Mesenchymal stem cell (in vitro differentiated cells and primary cell): Measurements from ENCODE around the gene RNF130.

Experiments used
- DNase-seq: peaks from one replicate; pipeline ENCODE4 v3.0.0-alpha.2; 2013
- H2AFZ ChIP-seq: one replicate; pipeline ENCODE4 v1.6.1; 2013; ENCODE audit warnings: low read depth, mild to moderate bottlenecking, control low read depth, inconsistent platforms, low read length, moderate library complexity
- H2AK5ac ChIP-seq: 2 replicates; pipeline ENCODE4 v1.6.1; 2013; ENCODE audit warnings: low read length, moderate library complexity, mild to moderate bottlenecking, inconsistent platforms; ENCODE audit not compliant: severe bottlenecking
- H2BK120ac ChIP-seq: one replicate; pipeline ENCODE4 v1.6.1; 2013; ENCODE audit warnings: low read depth, mild to moderate bottlenecking, inconsistent platforms, low read length, moderate library complexity
- H2BK12ac ChIP-seq, 2 experiments: one replicate each; pipeline ENCODE4 v1.6.1; 2013; ENCODE audit warnings: inconsistent platforms in 2 of 2, low read length in 2 of 2, mild to moderate bottlenecking in 2 of 2, moderate library complexity in 2 of 2, control low read depth in 1 of 2
- H2BK15ac ChIP-seq: one replicate; pipeline ENCODE4 v1.6.1; 2013; ENCODE audit warnings: mild to moderate bottlenecking, low read depth, inconsistent platforms; ENCODE audit not compliant: poor library complexity, severe bottlenecking
- H2BK5ac ChIP-seq: 2 replicates; pipeline ENCODE4 v1.6.1; 2013; ENCODE audit warnings: low read depth, mild to moderate bottlenecking, low read length, control low read depth, inconsistent platforms; ENCODE audit not compliant: poor library complexity, severe bottlenecking
- H3K14ac ChIP-seq, 2 experiments: one replicate each; pipeline ENCODE4 v1.6.1; 2013; ENCODE audit warnings: inconsistent platforms in 2 of 2, low read length in 2 of 2, control low read depth in 1 of 2, mild to moderate bottlenecking in 1 of 2, moderate library complexity in 1 of 2
- H3K18ac ChIP-seq, 2 experiments: one replicate each; pipeline ENCODE4 v1.6.1; 2013; ENCODE audit warnings: inconsistent platforms in 2 of 2, low read length in 2 of 2, control low read depth in 1 of 2, low read depth in 1 of 2, mild to moderate bottlenecking in 1 of 2
- H3K23ac ChIP-seq, 2 experiments: one replicate each; pipeline ENCODE4 v1.6.1; 2013; ENCODE audit warnings: inconsistent platforms in 2 of 2, low read length in 2 of 2, mild to moderate bottlenecking in 2 of 2, moderate library complexity in 2 of 2, control low read depth in 1 of 2
- H3K27ac ChIP-seq: 2 replicates; pipeline ENCODE4 v1.5.1; 2013; ENCODE audit warnings: mild to moderate bottlenecking, moderate library complexity, low read length, control low read depth, inconsistent platforms; ENCODE audit not compliant: poor library complexity, severe bottlenecking
- H3K27me3 ChIP-seq, 2 experiments: 2 replicates each; pipeline versions ENCODE4 v1.6.1 to v1.7.0; 2013; ENCODE audit warnings: low read length in 2 of 2, mild to moderate bottlenecking in 2 of 2, moderate library complexity in 2 of 2, control low read depth in 1 of 2, inconsistent platforms in 1 of 2; ENCODE audit not compliant: control insufficient read depth in 1 of 2, insufficient read depth in 1 of 2
- H3K36me3 ChIP-seq, 2 experiments: 2 replicates each; pipeline versions ENCODE4 v1.6.1 to v1.7.0; 2013; ENCODE audit warnings: low read length in 2 of 2, control low read depth in 1 of 2, inconsistent platforms in 1 of 2, low read depth in 1 of 2, mild to moderate bottlenecking in 1 of 2; ENCODE audit not compliant: insufficient read depth in 2 of 2, control insufficient read depth in 1 of 2
- H3K4ac ChIP-seq, 2 experiments: one replicate each; pipeline ENCODE4 v1.6.1; 2013; ENCODE audit warnings: inconsistent platforms in 2 of 2, low read length in 2 of 2, mild to moderate bottlenecking in 2 of 2, moderate library complexity in 2 of 2, control low read depth in 1 of 2, low read depth in 1 of 2
- H3K4me1 ChIP-seq: 2 replicates; pipeline ENCODE4 v1.6.1; 2013; ENCODE audit warnings: low read depth, low read length, control low read depth; ENCODE audit not compliant: control insufficient read depth, insufficient read depth
- H3K4me2 ChIP-seq: 2 replicates; pipeline ENCODE4 v1.6.1; 2013; ENCODE audit warnings: low read length, mild to moderate bottlenecking, inconsistent platforms; ENCODE audit not compliant: poor library complexity, severe bottlenecking
- H3K4me3 ChIP-seq, 2 experiments: 2 replicates each; pipeline versions ENCODE4 v1.5.1 to v1.7.0; 2013; ENCODE audit warnings: low read length in 2 of 2, mild to moderate bottlenecking in 2 of 2, control low read depth in 1 of 2, low read depth in 1 of 2; ENCODE audit not compliant: insufficient read depth in 1 of 2
- H3K79me1 ChIP-seq: replicated peaks from 2 replicates; pipeline ENCODE4 v1.6.1; 2013; ENCODE audit warnings: mild to moderate bottlenecking, control low read depth, low read length, inconsistent platforms; ENCODE audit not compliant: poor library complexity, severe bottlenecking
- H3K9ac ChIP-seq: 2 replicates; pipeline ENCODE4 v1.7.0; 2013; ENCODE audit warnings: mild to moderate bottlenecking, low read length, moderate library complexity
- H3K9me3 ChIP-seq: 2 replicates; pipeline ENCODE4 v1.7.0; 2013; ENCODE audit warnings: mild to moderate bottlenecking, low read length; ENCODE audit not compliant: control insufficient read depth
- H4K8ac ChIP-seq: one replicate; pipeline ENCODE4 v1.6.1; 2013; ENCODE audit warnings: inconsistent platforms, mild to moderate bottlenecking, low read length, moderate library complexity
- H4K91ac ChIP-seq: one replicate; pipeline ENCODE4 v1.6.1; 2013; ENCODE audit warnings: mild to moderate bottlenecking, low read length, inconsistent platforms
- WGBS: methylation state at CpG from one replicate; pipeline ENCODE4 v1.1.7; 2013; ENCODE audit warnings: mixed read lengths; 5-methylcytosine and 5-hydroxymethylcytosine counted together

The RNF130 gene

GRCh38 chr5:180088561-180088960 is 17.0 kb upstream of the RNF130 start:
- Histone ChIP-seq H3K36me3 (no peaks in the 10 kb centered on the region), H3K14ac (no peak overlapping the region), H3K27me3 (peaks cover 0 to 17% of the 10 kb centered on the region in 2 experiments), H2AFZ (no peak overlapping the region), H3K79me1 (no peaks in the 10 kb centered on the region), H3K27ac (no peak overlapping the region), H3K4me2 (no peak overlapping the region), H3K4me1 (peaks cover 4% of the 10 kb centered on the region), H2AK5ac (no peak overlapping the region), H2BK120ac (no peak overlapping the region), H3K23ac (no peak overlapping the region), H3K9me3 (no peaks in the 10 kb centered on the region), H3K9ac (no peak overlapping the region), H3K4me3 (no peak overlapping the region), H3K4ac (no peak overlapping the region), H2BK15ac (no peak overlapping the region), H3K18ac (no peak overlapping the region), H2BK12ac (no peak overlapping the region), H4K91ac (no peak overlapping the region), H4K8ac (no peak overlapping the region), H2BK5ac (no peak overlapping the region)
- WGBS: 96% methylated on average over 7 of the region's 8 CpGs
- no peak for DNase-seq

GRCh38 chr5:180086816-180087399 is 15.3 kb upstream of the RNF130 start:
- peaks cover 0 to 29% of the 10 kb centered on the region in 2 experiments for H3K27me3 ChIP-seq
- H3K4me3 ChIP-seq: no peak overlapping the region
- no peak overlapping the region for H2AK5ac ChIP-seq
- H3K23ac ChIP-seq: no peak overlapping the region
- DNase-seq: no peak
- H3K9me3 ChIP-seq: no peaks in the 10 kb centered on the region
- no peak overlapping the region for H3K27ac ChIP-seq
- H3K36me3 ChIP-seq: no peaks in the 10 kb centered on the region
- no peaks in the 10 kb centered on the region for H3K79me1 ChIP-seq
- H2BK120ac ChIP-seq: no peak overlapping the region
- no peak overlapping the region for H3K4ac ChIP-seq
- H2BK5ac ChIP-seq: no peak overlapping the region
- H4K8ac ChIP-seq: no peak overlapping the region
- no peak overlapping the region for H3K4me2 ChIP-seq
- H3K14ac ChIP-seq: no peak overlapping the region
- no peak overlapping the region for H2AFZ ChIP-seq
- H3K9ac ChIP-seq: no peak overlapping the region
- WGBS: 92% methylated on average over 11 of the region's 11 CpGs
- no peak overlapping the region for H2BK12ac ChIP-seq
- H4K91ac ChIP-seq: no peak overlapping the region
- no peak overlapping the region for H3K18ac ChIP-seq
- H2BK15ac ChIP-seq: no peak overlapping the region
- H3K4me1 ChIP-seq: peaks cover 4% of the 10 kb centered on the region

- no peaks in the 10 kb centered on the region for H3K36me3 ChIP-seq
- no peak overlapping the region for H3K4me2 ChIP-seq
- H2AK5ac ChIP-seq: no peak overlapping the region
- no peak overlapping the region for H3K4ac ChIP-seq
- no peak overlapping the region for H2BK12ac ChIP-seq
- 62% methylated on average over 7 of the region's 7 CpGs for WGBS
- H3K14ac ChIP-seq: no peak overlapping the region
- no peak overlapping the region for H3K9ac ChIP-seq
- H3K79me1 ChIP-seq: no peaks in the 10 kb centered on the region
- no peak overlapping the region for H3K18ac ChIP-seq
- no peak overlapping the region for H3K4me3 ChIP-seq
- no peak overlapping the region for H4K91ac ChIP-seq
- no peak overlapping the region for H2BK120ac ChIP-seq
- DNase-seq: no peak
- H3K4me1 ChIP-seq: peaks cover 1% of the 10 kb centered on the region
- H3K9me3 ChIP-seq: no peaks in the 10 kb centered on the region
- no peak overlapping the region for H4K8ac ChIP-seq
- no peak overlapping the region for H2BK5ac ChIP-seq
- no peak overlapping the region for H3K27ac ChIP-seq
- no peak overlapping the region for H2AFZ ChIP-seq
- no peak overlapping the region for H3K23ac ChIP-seq
- peaks cover 0 to 36% of the 10 kb centered on the region in 2 experiments for H3K27me3 ChIP-seq
- no peak overlapping the region for H2BK15ac ChIP-seq
These were observed 14.3 kb upstream of the RNF130 start for GRCh38 chr5:180085837-180086236.

DNA sequence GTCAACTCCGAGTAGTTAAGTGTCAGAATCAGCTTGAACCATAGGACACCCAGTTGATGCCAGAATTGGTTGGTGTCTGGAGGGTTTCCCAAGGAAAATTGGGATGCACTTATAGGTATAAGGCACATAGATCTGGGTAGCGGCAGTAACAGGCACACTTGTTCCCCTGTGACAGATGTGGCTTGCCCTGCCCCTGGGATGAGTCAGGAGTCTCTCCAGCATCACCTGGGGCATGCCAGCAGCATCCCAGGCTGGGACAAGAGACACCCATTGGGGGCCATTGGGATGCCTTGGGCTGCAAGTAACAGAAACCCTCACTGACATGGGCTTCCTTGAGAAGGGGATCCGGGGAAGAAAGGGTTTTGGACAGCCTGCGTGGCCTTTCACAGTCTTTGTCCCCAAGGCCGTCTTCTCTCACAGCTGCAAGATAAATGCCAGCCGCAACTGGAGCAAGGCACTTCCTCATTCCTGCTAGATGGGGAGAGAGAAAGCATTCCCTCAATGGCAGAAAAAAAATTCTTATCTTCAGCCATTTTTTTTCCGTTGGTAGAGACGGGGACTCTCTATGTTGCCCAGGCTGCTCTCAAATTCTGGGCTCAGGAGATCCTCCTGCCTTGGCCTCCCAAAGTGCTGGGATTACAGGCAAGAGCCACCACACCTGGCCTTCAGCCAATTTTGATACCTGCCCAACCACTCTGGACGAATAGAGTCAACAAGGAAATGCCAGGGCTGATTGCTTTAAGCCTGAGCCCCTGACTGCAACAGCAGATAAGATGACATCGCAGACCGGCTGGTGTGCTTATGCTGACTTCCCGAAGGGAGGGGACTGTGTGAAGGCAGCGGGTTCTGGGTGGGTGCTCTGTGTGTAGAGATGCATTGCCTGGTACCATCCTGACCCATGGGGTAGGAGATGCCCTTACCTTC is 13.3 kb upstream of the RNF130 start:
- H3K9me3 ChIP-seq: no peaks in the 10 kb centered on the region
- H3K36me3 ChIP-seq: no peaks in the 10 kb centered on the region
- no peak overlapping the region for H2BK120ac ChIP-seq
- no peak overlapping the region for H4K91ac ChIP-seq
- no peak overlapping the region for H2AK5ac ChIP-seq
- no peak overlapping the region for H3K14ac ChIP-seq
- no peak overlapping the region for H3K4me2 ChIP-seq
- no peak overlapping the region for H4K8ac ChIP-seq
- no peak overlapping the region for H3K4ac ChIP-seq
- no peak overlapping the region for H3K9ac ChIP-seq
- WGBS: 66% methylated on average over 11 of the region's 13 CpGs
- H3K27me3 ChIP-seq: peaks cover 0 to 40% of the 10 kb centered on the region in 2 experiments
- H3K79me1 ChIP-seq: no peaks in the 10 kb centered on the region
- H3K27ac ChIP-seq: no peak overlapping the region
- H3K4me3 ChIP-seq: no peak overlapping the region
- H3K18ac ChIP-seq: no peak overlapping the region
- H3K23ac ChIP-seq: no peak overlapping the region
- no peak overlapping the region for H2BK5ac ChIP-seq
- no peak for DNase-seq
- no peak overlapping the region for H2BK15ac ChIP-seq
- no peak overlapping the region for H2AFZ ChIP-seq
- H3K4me1 ChIP-seq: no peaks in the 10 kb centered on the region
- no peak overlapping the region for H2BK12ac ChIP-seq
